Kidney (tissue), 14 donors: ENCODE data around the gene ASPHD2. TPM values are rescaled to one million over a fixed set of nuclear protein-coding genes. Genes with fewer than 3 reads are reported as not detected.
A peak's percentile ranks its signal among the peaks of the same experiment; 100 is the strongest.

Experiments used
- DNase-seq, 5 donors: peaks; one replicate each; pipeline ENCODE4 v3.0.0-alpha.2; 2013 to 2020
- FAIRE-seq: peaks from 2 replicates; lab custom pipeline; 2012; peaks lifted over from hg19 to GRCh38; lab: Jason Lieb, UNC
- H3K27ac ChIP-seq, 2 donors: one replicate each; pipeline ENCODE4 v1.7.0; 2013; ENCODE audit warnings: low read depth in 2 of 2, low read length in 2 of 2, inconsistent platforms in 1 of 2
- H3K27me3 ChIP-seq: one replicate; pipeline ENCODE4 v1.7.1; 2013; ENCODE audit warnings: low read length, inconsistent platforms; ENCODE audit not compliant: control insufficient read depth, insufficient read depth
- H3K36me3 ChIP-seq, 3 donors: one replicate each; pipeline versions ENCODE4 v1.7.0 to v1.7.1; 2013; ENCODE audit warnings: low read length in 3 of 3, control low read depth in 1 of 3, inconsistent platforms in 1 of 3; ENCODE audit not compliant: insufficient read depth in 3 of 3, control insufficient read depth in 2 of 3
- H3K4me1 ChIP-seq, 3 donors: one replicate each; pipeline versions ENCODE4 v1.7.0 to v1.7.1; 2013; ENCODE audit warnings: low read length in 3 of 3, inconsistent platforms in 1 of 3, low read depth in 1 of 3; ENCODE audit not compliant: control insufficient read depth in 2 of 3, insufficient read depth in 2 of 3
- H3K4me3 ChIP-seq, 3 donors: one replicate each; pipeline versions ENCODE4 v1.7.0 to v1.8.1; 2013; ENCODE audit warnings: low read length in 3 of 3, control low read depth in 1 of 3, inconsistent platforms in 1 of 3
- H3K9ac ChIP-seq, 3 donors: one replicate each; pipeline versions ENCODE4 v1.7.0 to v1.7.1; 2013; ENCODE audit warnings: low read length in 3 of 3, control low read depth in 1 of 3, inconsistent platforms in 1 of 3
- H3K9me3 ChIP-seq, 3 donors: one replicate each; pipeline versions ENCODE4 v1.7.0 to v1.7.1; 2013; ENCODE audit warnings: low read length in 3 of 3, control low read depth in 1 of 3, inconsistent platforms in 1 of 3; ENCODE audit not compliant: control insufficient read depth in 2 of 3, insufficient read depth in 1 of 3
- intact Hi-C: fragments of 100-400 bp; cut with DNase I; formaldehyde crosslinking; loops from one replicate; pipeline ENCODE4 v1.11.1; 2022
- polyA plus RNA-seq: library from polyadenylated mRNA; stranded (reverse); fragments of 350-450 nt; fragmentation: Illumina TruSeq; extraction: RNeasy Lipid Tissue Mini Kit (QIAGEN cat#74804); gene quantifications from one replicate; pipeline ENCODE4 v1.2.3, GENCODE V29; 2014; ENCODE audit warnings: low read depth, low replicate concordance; ENCODE audit not compliant: insufficient read depth
- total RNA-seq: library from RNA; stranded (reverse); fragmentation: NEBNext Ultra II Directional; extraction: Animal tissue kit (Norgen Biotek cat#: 25700); gene quantifications from one replicate; pipeline ENCODE4 v1.2.1, GENCODE V29; 2021
- TF ChIP-seq, protein P1 (sequence below): IDR thresholded peaks from 3 replicates; pipeline ENCODE4 v1.5.1; 2012; ENCODE audit warnings: mild to moderate bottlenecking, moderate library complexity, borderline replicate concordance; ENCODE audit not compliant: insufficient read depth; ENCODE audit errors: extremely low read depth
- donor health status: control.
- donor health status: control.
- donor health status: control.
- donor health status: control.
- donor health status: control.
- donor health status: DM: yes; HTN: yes; CAD: no.
- donor health status: Normal renal cell carcinoma (clear cell type).

ASPHD2 gene
- total and polyA plus RNA-seq, 2 donors from 2014 or later = 3.3 to 4.5 TPM

DNA sequence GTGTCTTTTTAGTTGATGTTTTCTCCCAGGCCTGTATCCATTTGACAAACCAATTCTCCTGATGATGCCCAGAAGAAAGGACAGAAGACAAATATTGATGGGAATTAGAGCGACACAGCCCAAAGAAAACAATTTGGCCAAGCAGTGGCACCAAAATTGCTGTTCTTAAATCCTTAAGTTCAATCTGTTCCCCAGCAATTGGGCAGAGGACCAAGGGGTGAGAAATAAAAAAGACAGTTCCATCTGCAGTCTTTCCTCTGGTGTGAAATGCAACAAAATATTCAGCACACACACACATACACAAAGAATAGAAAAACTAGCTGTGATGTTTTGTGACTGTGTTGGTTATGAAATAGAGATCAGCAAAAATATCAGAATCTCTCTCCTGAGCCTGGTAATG is 38.0 kb upstream of the ASPHD2 start:
- TF ChIP-seq, protein P1, sequence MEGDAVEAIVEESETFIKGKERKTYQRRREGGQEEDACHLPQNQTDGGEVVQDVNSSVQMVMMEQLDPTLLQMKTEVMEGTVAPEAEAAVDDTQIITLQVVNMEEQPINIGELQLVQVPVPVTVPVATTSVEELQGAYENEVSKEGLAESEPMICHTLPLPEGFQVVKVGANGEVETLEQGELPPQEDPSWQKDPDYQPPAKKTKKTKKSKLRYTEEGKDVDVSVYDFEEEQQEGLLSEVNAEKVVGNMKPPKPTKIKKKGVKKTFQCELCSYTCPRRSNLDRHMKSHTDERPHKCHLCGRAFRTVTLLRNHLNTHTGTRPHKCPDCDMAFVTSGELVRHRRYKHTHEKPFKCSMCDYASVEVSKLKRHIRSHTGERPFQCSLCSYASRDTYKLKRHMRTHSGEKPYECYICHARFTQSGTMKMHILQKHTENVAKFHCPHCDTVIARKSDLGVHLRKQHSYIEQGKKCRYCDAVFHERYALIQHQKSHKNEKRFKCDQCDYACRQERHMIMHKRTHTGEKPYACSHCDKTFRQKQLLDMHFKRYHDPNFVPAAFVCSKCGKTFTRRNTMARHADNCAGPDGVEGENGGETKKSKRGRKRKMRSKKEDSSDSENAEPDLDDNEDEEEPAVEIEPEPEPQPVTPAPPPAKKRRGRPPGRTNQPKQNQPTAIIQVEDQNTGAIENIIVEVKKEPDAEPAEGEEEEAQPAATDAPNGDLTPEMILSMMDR = no peak
- H3K27me3 ChIP-seq = no peaks in the 10 kb centered on the region
- H3K4me3 ChIP-seq = no peak overlapping the region
- no peak overlapping the region for H3K27ac ChIP-seq
- H3K9ac ChIP-seq = no peak overlapping the region
- DNase-seq = no peak
- intact Hi-C loops = no loop called here
- H3K9me3 ChIP-seq = no peaks in the 10 kb centered on the region
- H3K4me1 ChIP-seq = no peaks in the 10 kb centered on the region
- no peaks in the 10 kb centered on the region for H3K36me3 ChIP-seq
- no peak for FAIRE-seq

DNA sequence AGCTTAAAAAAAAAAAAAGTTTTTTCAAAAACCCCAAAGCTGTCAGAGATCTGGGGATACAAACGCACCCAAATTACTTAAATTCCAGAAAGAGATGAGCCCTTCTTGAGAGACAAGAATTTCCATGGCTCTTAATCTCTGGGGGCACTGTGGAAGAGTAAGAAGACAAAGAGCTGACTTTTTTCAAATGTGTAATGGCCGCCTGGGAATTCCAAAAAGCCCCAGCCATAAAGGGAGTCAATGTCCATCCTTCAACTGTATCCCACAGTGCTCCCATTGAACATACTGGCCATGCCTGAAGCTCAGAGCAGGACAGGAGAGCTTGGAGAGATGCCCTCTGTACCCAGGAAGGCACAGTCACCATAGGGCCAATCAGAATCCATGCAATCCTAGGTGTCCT is 37.4 kb upstream of the ASPHD2 start:
- H3K27me3 ChIP-seq = no peaks in the 10 kb centered on the region

DNA sequence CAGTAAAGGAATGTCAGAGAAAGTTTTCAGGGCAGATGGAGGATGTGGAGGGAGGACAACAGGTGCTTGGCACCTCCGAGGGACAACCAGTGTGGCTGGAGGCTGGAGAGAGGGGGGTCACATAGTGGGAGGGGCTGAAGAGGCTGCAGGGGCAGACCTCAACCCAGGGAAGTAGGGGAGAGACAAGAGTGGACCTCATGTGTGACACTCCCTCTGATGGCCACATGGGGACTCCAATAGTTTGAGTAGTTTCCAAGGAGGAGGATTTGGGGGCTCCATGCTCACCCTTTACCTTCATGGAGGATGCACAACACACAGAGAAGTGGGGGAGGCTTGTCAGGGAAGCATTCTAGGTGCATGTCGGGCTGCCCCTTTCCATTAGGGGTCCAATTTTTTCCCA is 35.1 kb upstream of the ASPHD2 start:
- FAIRE-seq = no peak
- intact Hi-C loops = no loop called here
- TF ChIP-seq, protein P1 = no peak

More for the DNA sequence above, 37.4 kb upstream of the ASPHD2 start:
- Histone ChIP-seq H3K27ac (no peak overlapping the region), H3K9me3 (no peaks in the 10 kb centered on the region), H3K36me3 (no peaks in the 10 kb centered on the region), H3K4me3 (no peak overlapping the region), H3K4me1 (no peaks in the 10 kb centered on the region), H3K9ac (no peak overlapping the region)
- FAIRE-seq (no peak), DNase-seq (no peak)
- TF ChIP-seq, protein P1 = no peak
- intact Hi-C loops = no loop called here

DNA sequence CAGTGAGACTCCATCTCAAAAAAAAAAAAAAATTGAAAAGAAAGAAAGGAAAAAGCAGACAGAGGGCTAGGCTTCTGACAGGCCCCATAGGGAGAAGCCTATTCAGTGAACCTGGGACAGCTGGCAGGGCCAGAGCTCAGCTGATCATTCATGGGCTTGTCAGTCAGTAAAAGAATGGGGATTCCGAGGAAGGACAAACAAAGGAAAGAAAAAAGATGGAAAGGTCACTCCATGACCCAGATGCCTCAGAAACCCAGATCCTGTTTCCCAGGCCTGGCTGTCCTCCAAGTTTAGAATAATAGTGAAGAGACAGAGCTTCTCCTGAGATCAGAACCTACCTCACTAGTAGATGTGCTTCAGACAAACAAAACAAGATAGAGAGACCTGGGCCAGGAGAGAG is 34.3 kb upstream of the ASPHD2 start:
- FAIRE-seq (no peak), DNase-seq (peak in 3 of 5 donors; percentile 29 to 68 (median 65))
- TF ChIP-seq, protein P1 = no peak
- Histone ChIP-seq H3K27me3 (no peaks in the 10 kb centered on the region), H3K9ac (no peak overlapping the region), H3K27ac (no peak overlapping the region), H3K36me3 (no peaks in the 10 kb centered on the region), H3K4me1 (no peaks in the 10 kb centered on the region), H3K4me3 (no peak overlapping the region), H3K9me3 (no peaks in the 10 kb centered on the region)
- intact Hi-C loops = no loop called here

More for the DNA sequence above, 35.1 kb upstream of the ASPHD2 start:
- no peak overlapping the region for H3K4me3 ChIP-seq
- H3K4me1 ChIP-seq = no peaks in the 10 kb centered on the region
- no peaks in the 10 kb centered on the region for H3K9me3 ChIP-seq
- DNase-seq = no peak
- H3K9ac ChIP-seq = no peak overlapping the region
- H3K27ac ChIP-seq = no peak overlapping the region
- no peaks in the 10 kb centered on the region for H3K36me3 ChIP-seq
- H3K27me3 ChIP-seq = no peaks in the 10 kb centered on the region
